HG03378 (cell line): ENCODE data around the gene TPGS1.

Experiments used
- ATAC-seq: cut with Tn5 transposase; IDR thresholded peaks from one replicate; pipeline ENCODE4 v1.9.1; 2021; ENCODE audit warnings: mild to moderate bottlenecking, moderate library complexity; ENCODE audit not compliant: unreplicated experiment

The TPGS1 gene

GRCh38 chr19:566403-566802 lies 59.1 kb downstream of the TPGS1 start:
- no peak for ATAC-seq

DNA sequence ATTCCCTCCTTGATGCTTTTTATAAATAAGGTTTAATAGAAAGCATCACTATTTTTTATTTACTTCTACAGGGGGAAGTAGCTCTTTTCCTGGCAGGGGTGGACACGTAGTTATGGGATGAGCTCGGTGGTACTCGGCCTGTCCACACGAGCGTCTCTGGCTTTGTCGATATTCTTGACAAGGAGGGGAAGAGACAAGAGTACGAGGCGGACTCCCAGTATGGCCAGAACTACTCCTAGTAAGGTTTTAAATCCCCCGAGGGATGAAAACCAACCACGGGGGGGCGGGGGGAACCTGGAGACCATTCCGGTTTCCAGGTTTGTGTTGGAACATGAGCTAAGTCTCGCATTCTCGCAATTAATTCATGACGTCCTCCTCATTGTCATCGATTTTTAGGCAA lies 59.5 kb downstream of the TPGS1 start:
- ATAC-seq: no peak

DNA sequence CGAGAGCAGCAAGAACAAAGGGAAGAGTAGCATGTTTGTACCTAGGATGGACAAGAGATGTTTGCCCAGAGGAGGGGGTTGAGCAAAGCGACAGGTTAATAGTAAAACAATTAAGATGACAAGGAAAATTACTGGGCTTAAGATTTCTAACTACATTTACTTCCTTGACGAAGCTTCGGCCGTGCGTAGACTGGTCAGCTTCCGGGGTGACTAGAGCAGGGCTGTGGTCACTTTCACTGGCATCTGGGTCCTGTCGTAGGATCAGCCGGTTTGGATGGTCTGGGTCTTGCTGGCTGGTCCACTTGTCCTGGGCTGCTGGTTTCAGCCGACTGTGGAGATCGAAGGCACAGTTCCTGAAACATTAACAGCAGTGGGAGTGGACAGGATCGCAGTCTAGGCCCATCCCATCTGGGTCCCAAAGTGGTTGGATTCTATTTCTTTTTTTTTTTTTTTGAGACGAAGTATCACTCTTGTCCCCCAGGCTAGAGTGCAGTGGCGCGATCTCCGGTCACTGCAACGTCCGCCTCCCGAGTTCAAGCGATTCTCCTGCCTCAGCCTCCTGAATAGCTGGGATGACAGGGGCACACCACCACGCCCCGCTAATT lies 60.1 kb downstream of the TPGS1 start:
- no peak for ATAC-seq
